OCI-LY7 (cell line): ENCODE data around the gene NAA25.

ENCODE experiments used
- CTCF ChIP-seq: fragments of 200-600 bp; sonication (generic); conservative IDR thresholded peaks from 2 replicates; pipeline ENCODE4 v1.5.1; 2014; ENCODE audit warnings: mild to moderate bottlenecking, antibody characterized with exemption, low read length, moderate library complexity, mixed read lengths
- EZH2phosphoT487 ChIP-seq: fragments of 200-600 bp; sonication (generic); IDR thresholded peaks from 2 replicates; pipeline ENCODE4 v1.6.1; 2018; ENCODE audit warnings: low read depth, borderline replicate concordance, mild to moderate bottlenecking, mixed run types, antibody characterized with exemption, low read length, moderate library complexity, mixed read lengths

- no peak for TF ChIP-seq CTCF
- no peak for TF ChIP-seq EZH2phosphoT487
Observed at GRCh38 chr12:111981987-111982386, 126.6 kb downstream of the NAA25 start.
